ENCODE data around the gene CYGB.
"Not testable (repeated sequence)": the region's sequence is repeated elsewhere in the genome, so short reads cannot be mapped to it uniquely, and the experiment has no call there.

CYGB gene

GRCh38 chr17:76566988-76567431 is 29.5 kb upstream of the CYGB start:
- no peak for DNase-seq

- no peak for DNase-seq
These were observed 29.1 kb upstream of the CYGB start for GRCh38 chr17:76566613-76566943.

GRCh38 chr17:76565728-76566612 is 28.5 kb upstream of the CYGB start:
- no peak for DNase-seq

- not testable (repeated sequence) for DNase-seq
These were observed 27.6 kb upstream of the CYGB start for GRCh38 chr17:76564991-76565727.

- DNase-seq, result not testable (repeated sequence)
These were observed 25.9 kb upstream of the CYGB start for GRCh38 chr17:76563359-76563758.

- no peak for DNase-seq
These were observed 25.2 kb upstream of the CYGB start for GRCh38 chr17:76562734-76563148.

GRCh38 chr17:76561799-76562268 is 24.3 kb upstream of the CYGB start:
- DNase-seq, result no peak

GRCh38 chr17:76561332-76561731 is 23.8 kb upstream of the CYGB start:
- no peak for DNase-seq

- no peak for DNase-seq
These were observed 23.3 kb upstream of the CYGB start for GRCh38 chr17:76560877-76561221.

- no peak for DNase-seq
These were observed 22.7 kb upstream of the CYGB start for GRCh38 chr17:76560036-76560876.

- DNase-seq, result not testable (repeated sequence)
These were observed 22.0 kb upstream of the CYGB start for GRCh38 chr17:76559460-76559859.

GRCh38 chr17:76558198-76559095 is 20.9 kb upstream of the CYGB start:
- no peak for DNase-seq

GRCh38 chr17:76557368-76558197 is 20.1 kb upstream of the CYGB start:
- peak; percentile 99 for DNase-seq

GRCh38 chr17:76556765-76557367 is 19.4 kb upstream of the CYGB start:
- DNase-seq, result no peak

- DNase-seq, result peak in 1 of 2 experiments; percentile 49
These were observed 16.6 kb upstream of the CYGB start for GRCh38 chr17:76554131-76554530.

- DNase-seq, result no peak
These were observed 15.8 kb upstream of the CYGB start for GRCh38 chr17:76553178-76553908.

GRCh38 chr17:76551685-76552084 is 14.2 kb upstream of the CYGB start:
- DNase-seq, result no peak

- no peak for DNase-seq
These were observed 13.5 kb upstream of the CYGB start for GRCh38 chr17:76550712-76551615.

- no peak for DNase-seq
These were observed 12.0 kb upstream of the CYGB start for GRCh38 chr17:76549539-76549938.
